ENCODE results near the gene FOXRED1.

- TF ChIP-seq CTCF (IDR thresholded peaks at IDR 0.05; ENCODE audit: borderline replicate concordance, extremely low read depth, low read length, poor library complexity, severe bottlenecking) (no peak), EZH2 (IDR thresholded peaks at IDR 0.05; ENCODE audit: borderline replicate concordance, low read depth, low read length, severe bottlenecking) (no peak)
These were observed 36.3 kb upstream of the FOXRED1 start for GRCh38 chr11:126232683-126233082.
